Mammary epithelial cell (primary cell): Measurements from ENCODE around the gene CD226.
"Not testable (repeated sequence)": the region's sequence is repeated elsewhere in the genome, so short reads cannot be mapped to it uniquely, and the experiment has no call there.

Experiments
- CTCF ChIP-seq, 2 donors: IDR thresholded peaks in 1 of 2; conservative IDR thresholded peaks in 1 of 2; 2 replicates each; pipeline ENCODE4 v1.5.1; 2011 to 2012; ENCODE audit warnings: inconsistent platforms in 2 of 2, low read length in 2 of 2, mild to moderate bottlenecking in 2 of 2, control low read depth in 1 of 2, low read depth in 1 of 2; ENCODE audit not compliant: insufficient read depth in 1 of 2; ENCODE audit errors: extremely low read depth in 1 of 2
- EZH2 ChIP-seq: IDR thresholded peaks from 2 replicates; pipeline ENCODE4 v1.6.1; 2012; ENCODE audit warnings: low read length, inconsistent platforms, borderline replicate concordance

- TF ChIP-seq CTCF (conservative IDR thresholded peaks at IDR 0.05 in 1 of 2, IDR thresholded peaks at IDR 0.05 in 1 of 2; ENCODE audit: extremely low read depth in 1 of 2, insufficient read depth in 1 of 2, low read depth in 1 of 2, low read length in 2 of 2); EZH2: not testable (repeated sequence)
Measured at GRCh38 chr18:69879051-69879450, 68.6 kb downstream of the CD226 start.
